Mucosa of rectum (tissue), 2 donors: ENCODE measurements around the gene KRTAP10-3.

Experiments
- H3K27ac ChIP-seq, 2 donors: one replicate each; pipeline ENCODE4 v1.7.0; 2013; ENCODE audit warnings: inconsistent platforms in 2 of 2, low read depth in 2 of 2, low read length in 2 of 2
- H3K27me3 ChIP-seq, 2 donors: one replicate each; pipeline ENCODE4 v1.7.0; 2013; ENCODE audit warnings: low read length in 2 of 2; ENCODE audit not compliant: control insufficient read depth in 2 of 2, insufficient read depth in 2 of 2
- H3K36me3 ChIP-seq, 2 donors: one replicate each; pipeline ENCODE4 v1.7.0; 2013; ENCODE audit warnings: low read length in 2 of 2; ENCODE audit not compliant: control insufficient read depth in 2 of 2, insufficient read depth in 2 of 2
- H3K4me1 ChIP-seq, 2 donors: one replicate each; pipeline ENCODE4 v1.7.0; 2013; ENCODE audit warnings: low read length in 2 of 2, mild to moderate bottlenecking in 1 of 2; ENCODE audit not compliant: control insufficient read depth in 2 of 2, insufficient read depth in 2 of 2
- H3K4me3 ChIP-seq, 2 donors: one replicate each; pipeline ENCODE4 v1.7.0; 2013; ENCODE audit warnings: low read length in 2 of 2
- H3K9ac ChIP-seq, 2 donors: one replicate each; pipeline ENCODE4 v1.7.0; 2013; ENCODE audit warnings: low read length in 2 of 2, low read depth in 1 of 2, mild to moderate bottlenecking in 1 of 2
- H3K9me3 ChIP-seq, 2 donors: one replicate each; pipeline ENCODE4 v1.7.0; 2013; ENCODE audit warnings: low read length in 2 of 2; ENCODE audit not compliant: control insufficient read depth in 2 of 2
- donor health status: healthy.
- donor health status: Normal muscosa, but diverticular disease.

KRTAP10-3 gene

GRCh38 chr21:44521928-44522752, 36.5 kb downstream of the KRTAP10-3 start:
- no peak overlapping the region for H3K4me3 ChIP-seq

DNA sequence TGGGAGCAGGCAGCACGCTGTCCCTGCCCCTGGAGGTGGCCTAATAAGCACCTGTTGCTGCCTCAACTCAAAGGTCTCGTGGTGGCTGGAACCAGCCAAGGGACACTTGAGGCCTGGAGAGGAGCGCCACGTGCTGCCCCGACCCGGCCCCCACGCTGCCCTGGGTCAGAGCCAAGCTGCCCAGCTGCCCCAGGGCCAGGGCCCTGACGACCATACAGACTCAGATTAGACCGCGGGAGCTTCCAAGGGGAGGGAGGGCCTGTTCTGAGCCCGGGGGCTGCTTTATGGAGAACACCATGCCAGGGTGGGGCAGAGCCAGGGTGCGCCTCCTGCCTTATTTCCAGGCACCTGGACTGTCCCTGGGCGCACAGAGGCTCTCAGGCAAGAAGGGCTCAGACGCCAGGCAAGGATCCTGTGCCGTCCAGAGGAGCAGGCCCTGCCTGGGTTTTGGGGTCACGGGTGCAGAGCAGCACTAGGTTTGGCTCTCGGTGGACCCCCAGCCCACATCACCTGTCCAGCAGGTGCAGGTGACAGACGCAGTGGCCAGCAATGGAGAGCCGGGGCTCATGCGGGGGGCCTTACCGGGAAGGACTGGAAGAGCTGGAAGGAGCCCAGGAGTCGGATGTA, 37.2 kb downstream of the KRTAP10-3 start:
- no peak overlapping the region for H3K27ac ChIP-seq
- no peaks in the 10 kb centered on the region for H3K4me1 ChIP-seq
- H3K27me3 ChIP-seq = no peaks in the 10 kb centered on the region
- no peak overlapping the region for H3K4me3 ChIP-seq
- no peaks in the 10 kb centered on the region for H3K36me3 ChIP-seq
- H3K9me3 ChIP-seq = no peaks in the 10 kb centered on the region
- no peak overlapping the region for H3K9ac ChIP-seq

More at GRCh38 chr21:44521928-44522752, 36.5 kb downstream of the KRTAP10-3 start:
- H3K27ac ChIP-seq = no peak overlapping the region
- no peaks in the 10 kb centered on the region for H3K36me3 ChIP-seq
- H3K9me3 ChIP-seq = no peaks in the 10 kb centered on the region
- no peak overlapping the region for H3K9ac ChIP-seq
- H3K4me1 ChIP-seq = no peaks in the 10 kb centered on the region
- H3K27me3 ChIP-seq = no peaks in the 10 kb centered on the region

DNA sequence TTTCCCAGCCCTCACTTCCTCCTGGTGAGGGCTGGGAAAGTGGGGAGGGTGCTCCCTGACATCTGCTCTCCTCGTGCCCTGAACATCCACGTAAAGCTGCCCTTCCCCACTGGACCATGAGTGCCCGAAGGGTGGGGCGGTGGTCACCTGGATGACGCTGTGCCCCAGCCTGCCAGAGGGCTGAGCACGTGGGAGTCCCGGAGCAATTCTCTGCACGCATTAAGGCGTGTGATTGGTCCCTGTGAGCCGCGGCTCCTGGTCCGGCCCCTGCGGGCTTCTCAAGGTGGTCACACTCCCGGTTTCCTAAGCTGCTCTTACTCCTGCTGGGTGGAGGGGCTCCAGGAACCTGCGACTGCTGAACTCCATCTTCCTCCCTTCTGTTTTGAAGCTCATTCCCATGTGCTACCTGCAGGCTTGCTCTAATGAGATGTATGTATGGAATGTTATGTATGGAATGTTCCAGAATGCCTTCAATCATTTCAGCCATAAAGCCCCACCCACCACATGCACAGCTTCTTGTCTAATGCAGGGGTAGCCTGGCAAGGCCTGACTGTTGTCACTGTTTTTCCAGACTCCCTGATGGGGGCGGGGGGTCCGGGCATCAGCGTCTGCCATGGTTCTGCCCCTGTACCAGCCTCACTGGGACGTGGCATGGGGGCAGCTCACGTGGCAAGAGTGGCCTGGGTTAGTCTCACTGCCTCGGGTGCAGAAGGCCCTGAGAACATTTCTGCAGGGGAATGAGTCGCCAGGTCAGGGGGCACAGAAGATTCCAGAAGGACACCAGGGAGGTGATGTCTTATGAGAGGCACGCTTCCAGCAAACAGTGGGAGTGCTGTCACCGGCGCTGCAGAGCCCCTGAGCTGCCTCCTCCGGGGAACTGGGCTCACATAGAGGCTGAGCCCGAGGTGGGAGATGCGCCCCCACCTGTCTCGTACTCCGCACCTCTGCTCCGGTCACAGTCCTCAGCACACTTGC, 38.0 kb downstream of the KRTAP10-3 start:
- no peaks in the 10 kb centered on the region for H3K27me3 ChIP-seq
- H3K9me3 ChIP-seq = no peaks in the 10 kb centered on the region
- no peaks in the 10 kb centered on the region for H3K4me1 ChIP-seq
- H3K9ac ChIP-seq = no peak overlapping the region
- H3K27ac ChIP-seq = no peak overlapping the region
- no peak overlapping the region for H3K4me3 ChIP-seq
- no peaks in the 10 kb centered on the region for H3K36me3 ChIP-seq

DNA sequence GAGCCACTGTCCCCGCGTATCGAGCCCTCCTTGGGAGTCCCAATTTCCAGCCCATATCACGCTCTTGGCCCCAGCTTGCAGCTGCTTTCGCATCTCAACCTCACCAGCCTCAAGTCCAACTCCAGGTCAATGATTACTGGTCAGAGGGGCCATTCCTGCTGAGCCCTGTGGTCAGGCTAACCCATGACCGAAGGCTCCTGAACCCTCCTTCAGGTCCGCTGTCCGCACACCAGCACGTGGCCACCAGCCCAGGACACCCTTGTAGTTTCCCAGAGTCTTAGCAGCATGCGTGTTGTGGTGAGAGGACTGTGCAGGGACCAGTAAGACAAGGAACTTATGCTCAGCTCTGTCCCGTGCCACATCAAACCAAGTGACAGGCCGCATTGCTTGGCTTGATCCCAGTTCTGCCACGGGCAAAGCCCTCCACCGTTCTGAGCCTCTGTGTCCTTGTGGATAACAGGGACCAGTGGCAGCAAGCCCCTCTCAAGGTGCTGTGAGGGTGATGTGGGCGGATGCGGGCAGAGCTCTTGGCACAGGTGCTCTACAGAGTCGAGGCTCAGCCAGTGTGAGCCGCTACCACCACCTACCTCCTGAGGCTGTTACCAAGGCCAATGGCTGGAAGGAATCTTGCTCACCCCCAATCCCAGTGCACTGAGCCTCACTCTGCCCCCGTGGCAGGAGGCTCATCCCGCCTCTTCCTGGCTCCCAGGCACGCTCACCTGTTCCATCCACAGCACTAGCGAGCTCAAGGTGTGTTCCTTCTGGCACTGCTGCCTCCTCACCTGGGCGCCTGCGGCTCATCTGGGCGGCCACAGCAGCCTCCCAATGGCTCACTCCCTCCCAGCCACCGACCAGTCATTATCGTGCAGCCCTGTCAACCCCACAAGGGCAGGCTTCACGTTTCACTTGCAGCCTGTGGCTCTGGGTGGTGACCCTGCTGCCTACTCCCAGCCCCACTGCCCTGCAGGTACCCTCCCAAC, 39.0 kb downstream of the KRTAP10-3 start:
- H3K4me1 ChIP-seq = no peaks in the 10 kb centered on the region
- no peaks in the 10 kb centered on the region for H3K36me3 ChIP-seq
- H3K4me3 ChIP-seq = no peak overlapping the region
- no peak overlapping the region for H3K9ac ChIP-seq
- H3K9me3 ChIP-seq = no peaks in the 10 kb centered on the region
- no peaks in the 10 kb centered on the region for H3K27me3 ChIP-seq
- H3K27ac ChIP-seq = no peak overlapping the region

- Histone ChIP-seq H3K9ac (no peak overlapping the region), H3K36me3 (no peaks in the 10 kb centered on the region), H3K27ac (no peak overlapping the region), H3K4me1 (no peaks in the 10 kb centered on the region), H3K4me3 (no peak overlapping the region), H3K9me3 (no peaks in the 10 kb centered on the region), H3K27me3 (no peaks in the 10 kb centered on the region)
Observed at GRCh38 chr21:44518686-44519085, 39.9 kb downstream of the KRTAP10-3 start.

- H3K4me3 ChIP-seq = no peak overlapping the region
- H3K9ac ChIP-seq = no peak overlapping the region
- H3K4me1 ChIP-seq = no peaks in the 10 kb centered on the region
- H3K9me3 ChIP-seq = no peaks in the 10 kb centered on the region
- no peak overlapping the region for H3K27ac ChIP-seq
- H3K36me3 ChIP-seq = no peaks in the 10 kb centered on the region
- no peaks in the 10 kb centered on the region for H3K27me3 ChIP-seq
Observed at GRCh38 chr21:44517175-44517899, 41.3 kb downstream of the KRTAP10-3 start.

- Histone ChIP-seq H3K9me3 (no peaks in the 10 kb centered on the region), H3K27me3 (no peaks in the 10 kb centered on the region), H3K4me3 (no peak overlapping the region), H3K4me1 (no peaks in the 10 kb centered on the region), H3K27ac (no peak overlapping the region), H3K36me3 (no peaks in the 10 kb centered on the region), H3K9ac (no peak overlapping the region)
Observed at GRCh38 chr21:44516828-44517174, 41.8 kb downstream of the KRTAP10-3 start.

DNA sequence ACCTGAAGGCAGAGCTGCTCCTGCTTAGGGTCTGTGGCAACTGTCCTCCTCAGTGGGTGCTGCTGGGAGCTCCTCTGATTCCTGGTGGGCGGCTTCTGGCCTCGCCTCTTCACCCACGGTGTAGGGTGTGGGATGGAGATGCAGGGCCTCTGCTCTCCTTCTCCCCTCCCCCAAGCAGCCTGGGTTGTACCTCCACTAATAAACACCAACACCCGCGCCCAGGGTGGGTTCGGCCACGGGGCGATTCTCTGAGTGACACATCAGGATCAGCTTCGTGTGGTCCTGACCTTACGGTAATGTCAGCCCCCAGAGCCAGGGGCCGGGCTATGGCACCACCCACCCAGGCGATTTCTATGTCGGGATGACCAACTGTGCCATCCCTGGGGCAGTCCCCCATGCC, 42.3 kb downstream of the KRTAP10-3 start:
- H3K27me3 ChIP-seq = peaks cover 0 to 1% of the 10 kb centered on the region in 2 donors
- no peak overlapping the region for H3K4me3 ChIP-seq
- no peak overlapping the region for H3K27ac ChIP-seq
- no peaks in the 10 kb centered on the region for H3K4me1 ChIP-seq
- no peaks in the 10 kb centered on the region for H3K36me3 ChIP-seq
- H3K9me3 ChIP-seq = no peaks in the 10 kb centered on the region
- no peak overlapping the region for H3K9ac ChIP-seq
